ENCODE measurements around the gene PSG6. TPM values are rescaled to one million over a fixed set of nuclear protein-coding genes. Genes with fewer than 3 reads are reported as not detected.
"Not testable (repeated sequence)": the region's sequence is repeated elsewhere in the genome, so short reads cannot be mapped to it uniquely, and the experiment has no call there.

The PSG6 gene
- total and polyA plus RNA-seq, 2 of the 4 experiments (the other 2 are of a cell fraction), result 0.18 TPM; not detected in 1

GRCh38 chr19:42919070-42919756, 1.5 kb upstream of the PSG6 start:
- H3K9me1 ChIP-seq (ENCODE audit: insufficient read depth, low read length); H3K9me3 ChIP-seq (ENCODE audit: control insufficient read depth, insufficient read depth, low read length); H3K27ac ChIP-seq (ENCODE audit: insufficient read depth, low read length); H3K27me3 ChIP-seq (ENCODE audit: control insufficient read depth, insufficient read depth, low read length); BruUV-seq (replicated peaks); H4K20me1 ChIP-seq (ENCODE audit: insufficient read depth, low read length); intact Hi-C loops (cut with micrococcal nuclease); H3K9ac ChIP-seq (ENCODE audit: low read depth, low read length); H2BK5ac ChIP-seq (ENCODE audit: low read depth, low read length, poor library complexity, severe bottlenecking); DNase-seq; H3K56ac ChIP-seq (ENCODE audit: extremely low read depth, insufficient read depth, low read length); H3K4me1 ChIP-seq (ENCODE audit: control insufficient read depth, insufficient read depth, low read length); dilution Hi-C loops (cut with HindIII; ENCODE audit: low sequenced_read_pairs, unreplicated experiment); H3K14ac ChIP-seq (replicated peaks; ENCODE audit: low read depth, low read length); H3K4me3 ChIP-seq (ENCODE audit: insufficient read depth, low read depth, low read length); CTCF ChIA-PET; ATAC-seq (ENCODE audit: low read depth); H3K4me2 ChIP-seq (ENCODE audit: low read depth, low read length); H3K36me3 ChIP-seq (ENCODE audit: control insufficient read depth, insufficient read depth, low read length); H2AK9ac ChIP-seq (replicated peaks; ENCODE audit: low read depth, low read length, poor library complexity); H3K23ac ChIP-seq (ENCODE audit: low read depth, low read length); H3K79me1 ChIP-seq (ENCODE audit: low read depth in 1 of 2, low read length in 2 of 2); POLR2A ChIA-PET (ENCODE audit: unreplicated experiment): not testable (repeated sequence)
- Histone ChIP-seq H4K8ac (ENCODE audit: low read depth in 2 of 2, low read length in 2 of 2) (peak overlapping the region in 1 of 2 experiments; percentile 83; a peak in 2 of 4 replicates), H2BK20ac (ENCODE audit: low read depth, low read length) (peak overlapping the region; percentile 90; the same call in 1 of the 2 replicates), H4K91ac (ENCODE audit: insufficient read depth, low read depth, low read length) (peak overlapping the region; percentile 70; the same call in 1 of the 2 replicates), H2BK120ac (ENCODE audit: low read depth, low read length) (peak overlapping the region; percentile 73; the same call in 1 of the 2 replicates), H2AK5ac (ENCODE audit: low read depth, low read length) (peak overlapping the region; percentile 76), H2BK15ac (ENCODE audit: low read depth, low read length) (peak overlapping the region; percentile 74; the same call in 2 of the 3 replicates), H3K4ac (ENCODE audit: low read depth, low read length) (peak overlapping the region; percentile 56; the same call in 1 of the 2 replicates), H2AFZ (replicated peaks; ENCODE audit: low read length, poor library complexity) (peak overlapping the region; percentile 43), H3K18ac (ENCODE audit: low read depth, low read length) (peak overlapping the region; percentile 52; the same call in 1 of the 2 replicates), H4K5ac (ENCODE audit: low read depth, low read length) (peak overlapping the region; percentile 63; the same call in 1 of the 2 replicates)
- no CpG with 5 or more reads among the region's 26 CpGs for WGBS, 2 experiments (ENCODE audit: extremely low coverage in 2 of 2, insufficient read length in 1 of 2)
- TF ChIP-seq RAD21 (IDR thresholded peaks at IDR 0.05; ENCODE audit: low read length) (peak; percentile 25), SMC3 (IDR thresholded peaks at IDR 0.05; ENCODE audit: low read depth, low read length) (peak; percentile 24; the same call in 1 of the 2 replicates), CTCF (conservative IDR thresholded peaks at IDR 0.05; ENCODE audit: low read depth, low read length) (peak; percentile 29; the same call in 1 of the 2 replicates)
- in situ Hi-C loops (cut with MboI; ENCODE audit: low sequenced_read_pairs), result loop anchor here (10.0 kb wide), 1 partner anchor 224 kb away; no protein-coding TSS in a partner anchor

- H3K56ac ChIP-seq (ENCODE audit: extremely low read depth, insufficient read depth, low read length); H4K5ac ChIP-seq (ENCODE audit: low read depth, low read length); dilution Hi-C loops (cut with HindIII; ENCODE audit: low sequenced_read_pairs, unreplicated experiment); H2BK20ac ChIP-seq (ENCODE audit: low read depth, low read length); ATAC-seq (ENCODE audit: low read depth); H3K4me2 ChIP-seq (ENCODE audit: low read depth, low read length); H3K79me1 ChIP-seq (ENCODE audit: low read depth in 1 of 2, low read length in 2 of 2); H2AFZ ChIP-seq (replicated peaks; ENCODE audit: low read length, poor library complexity); H3K18ac ChIP-seq (ENCODE audit: low read depth, low read length); H4K20me1 ChIP-seq (ENCODE audit: insufficient read depth, low read length); H3K9me3 ChIP-seq (ENCODE audit: control insufficient read depth, insufficient read depth, low read length); POLR2A ChIA-PET (ENCODE audit: unreplicated experiment); H2BK5ac ChIP-seq (ENCODE audit: low read depth, low read length, poor library complexity, severe bottlenecking); H3K4me3 ChIP-seq (ENCODE audit: insufficient read depth, low read depth, low read length); H3K9me1 ChIP-seq (ENCODE audit: insufficient read depth, low read length); H3K4me1 ChIP-seq (ENCODE audit: control insufficient read depth, insufficient read depth, low read length); H4K91ac ChIP-seq (ENCODE audit: insufficient read depth, low read depth, low read length); BruUV-seq (replicated peaks); DNase-seq; H3K36me3 ChIP-seq (ENCODE audit: control insufficient read depth, insufficient read depth, low read length); H3K27me3 ChIP-seq (ENCODE audit: control insufficient read depth, insufficient read depth, low read length); H2BK15ac ChIP-seq (ENCODE audit: low read depth, low read length); H3K9ac ChIP-seq (ENCODE audit: low read depth, low read length); H3K27ac ChIP-seq (ENCODE audit: insufficient read depth, low read length); H3K14ac ChIP-seq (replicated peaks; ENCODE audit: low read depth, low read length); H3K23ac ChIP-seq (ENCODE audit: low read depth, low read length); H2AK9ac ChIP-seq (replicated peaks; ENCODE audit: low read depth, low read length, poor library complexity); CTCF ChIA-PET; intact Hi-C loops (cut with micrococcal nuclease): not testable (repeated sequence)
- WGBS, 2 experiments (ENCODE audit: extremely low coverage in 2 of 2, insufficient read length in 1 of 2), result no CpG with 5 or more reads among the region's 15 CpGs
- H2AK5ac ChIP-seq (ENCODE audit: low read depth, low read length), result peak overlapping the region; percentile 24; the same call in 1 of the 2 replicates
- peak overlapping the region; percentile 60; the same call in 1 of the 2 replicates for H2BK120ac ChIP-seq (ENCODE audit: low read depth, low read length)
- peak overlapping the region; percentile 2; the same call in 1 of the 2 replicates for H3K4ac ChIP-seq (ENCODE audit: low read depth, low read length)
- 0 out of 4 replicates have a peak overlapping the region, but pooled peaks of 1 of the 2 experiments have one; percentile 17 for H4K8ac ChIP-seq (ENCODE audit: low read depth in 2 of 2, low read length in 2 of 2)
- in situ Hi-C loops (cut with MboI; ENCODE audit: low sequenced_read_pairs), result loop anchor here (10.0 kb wide), 1 partner anchor 224 kb away; no protein-coding TSS in a partner anchor
Observed at GRCh38 chr19:42918377-42919069, 829 bp upstream of the PSG6 start.

Measured in IMR-90 (cell line).